ENCODE results near the gene CDHR5. TPM values are rescaled to one million over a fixed set of nuclear protein-coding genes. Genes with fewer than 3 reads are reported as not detected.

Gene CDHR5
- total RNA-seq, 1 donor from 2014 or later = not detected

- Histone ChIP-seq H3K27ac (peak overlapping the region; percentile 32), H3K9me3 (no peaks in the 10 kb centered on the region), H3K4me3 (no peak overlapping the region), H3K36me3 (peaks cover 91% of the 10 kb centered on the region), H3K27me3 (ENCODE audit: low read depth) (no peaks in the 10 kb centered on the region), H3K4me1 (peaks cover 9% of the 10 kb centered on the region)
- DNase-seq (peak; percentile 77), ATAC-seq (peak; percentile 74 to 88)
- TF ChIP-seq CTCF (IDR thresholded peaks at IDR 0.05) = no peak
- intact Hi-C loops (cut with DNase I) = no loop called here
Measured at GRCh38 chr11:587978-588380, 36.8 kb downstream of the CDHR5 start.

GRCh38 chr11:587546-587945, 37.2 kb downstream of the CDHR5 start:
- Histone ChIP-seq H3K4me3 (no peak overlapping the region), H3K4me1 (peaks cover 9% of the 10 kb centered on the region), H3K36me3 (peaks cover 90% of the 10 kb centered on the region), H3K27me3 (ENCODE audit: low read depth) (no peaks in the 10 kb centered on the region), H3K9me3 (no peaks in the 10 kb centered on the region), H3K27ac (peak overlapping the region; percentile 32)
- no peak for TF ChIP-seq CTCF (IDR thresholded peaks at IDR 0.05)
- intact Hi-C loops (cut with DNase I) = no loop called here
- no peak for ATAC-seq
- no peak for DNase-seq

GRCh38 chr11:586376-587316, 38.1 kb downstream of the CDHR5 start:
- no peak for ATAC-seq
- peaks cover 92% of the 10 kb centered on the region for H3K36me3 ChIP-seq

GRCh38 chr11:584287-584686, 40.5 kb downstream of the CDHR5 start:
- Histone ChIP-seq H3K36me3 (peaks cover 70% of the 10 kb centered on the region), H3K4me3 (no peak overlapping the region), H3K27ac (no peak overlapping the region), H3K27me3 (ENCODE audit: low read depth) (no peaks in the 10 kb centered on the region), H3K4me1 (peaks cover 26% of the 10 kb centered on the region), H3K9me3 (no peaks in the 10 kb centered on the region)
- DNase-seq (no peak), ATAC-seq (no peak)
- intact Hi-C loops (cut with DNase I) = no loop called here
- TF ChIP-seq CTCF (IDR thresholded peaks at IDR 0.05) = no peak

More at GRCh38 chr11:586376-587316, 38.1 kb downstream of the CDHR5 start:
- no peak for TF ChIP-seq CTCF (IDR thresholded peaks at IDR 0.05)
- Histone ChIP-seq H3K27me3 (ENCODE audit: low read depth) (no peaks in the 10 kb centered on the region), H3K4me3 (no peak overlapping the region), H3K4me1 (peaks cover 9% of the 10 kb centered on the region), H3K27ac (no peak overlapping the region), H3K9me3 (no peaks in the 10 kb centered on the region)
- intact Hi-C loops (cut with DNase I) = no loop called here
- DNase-seq = no peak

- Histone ChIP-seq H3K4me3 (no peak overlapping the region), H3K9me3 (no peaks in the 10 kb centered on the region), H3K27ac (no peak overlapping the region), H3K36me3 (peaks cover 45% of the 10 kb centered on the region), H3K27me3 (ENCODE audit: low read depth) (no peaks in the 10 kb centered on the region), H3K4me1 (peaks cover 40% of the 10 kb centered on the region)
- no peak for DNase-seq
- no peak for TF ChIP-seq CTCF (IDR thresholded peaks at IDR 0.05)
- intact Hi-C loops (cut with DNase I) = no loop called here
- no peak for ATAC-seq
Measured at GRCh38 chr11:581752-582151, 43.0 kb downstream of the CDHR5 start.
